ENCODE measurements around the gene HTATIP2.

GRCh38 chr11:20336056-20336455, 27.5 kb upstream of the HTATIP2 start:
- TF ChIP-seq CTCF (IDR thresholded peaks at IDR 0.05), result no peak
- TF ChIP-seq CEBPB (IDR thresholded peaks at IDR 0.05), result no peak
- TF ChIP-seq RFX5 (IDR thresholded peaks at IDR 0.05), result no peak
- TF ChIP-seq CHD2 (IDR thresholded peaks at IDR 0.05; ENCODE audit: low read length, partially characterized antibody), result no peak
- TF ChIP-seq SREBF2 (IDR thresholded peaks at IDR 0.05), result no peak
- TF ChIP-seq MAZ (IDR thresholded peaks at IDR 0.05; ENCODE audit: borderline replicate concordance, low read depth, low read length), result no peak
- no peak for TF ChIP-seq MYC (IDR thresholded peaks at IDR 0.05; ENCODE audit: borderline replicate concordance, low read length)
- TF ChIP-seq EP300 (IDR thresholded peaks at IDR 0.05), result no peak
- no peak for TF ChIP-seq RCOR1 (IDR thresholded peaks at IDR 0.05; ENCODE audit: low read depth, low read length)

All from A549 (cell line).